Measurements from ENCODE around the gene CTCF.

The CTCF gene

DNA sequence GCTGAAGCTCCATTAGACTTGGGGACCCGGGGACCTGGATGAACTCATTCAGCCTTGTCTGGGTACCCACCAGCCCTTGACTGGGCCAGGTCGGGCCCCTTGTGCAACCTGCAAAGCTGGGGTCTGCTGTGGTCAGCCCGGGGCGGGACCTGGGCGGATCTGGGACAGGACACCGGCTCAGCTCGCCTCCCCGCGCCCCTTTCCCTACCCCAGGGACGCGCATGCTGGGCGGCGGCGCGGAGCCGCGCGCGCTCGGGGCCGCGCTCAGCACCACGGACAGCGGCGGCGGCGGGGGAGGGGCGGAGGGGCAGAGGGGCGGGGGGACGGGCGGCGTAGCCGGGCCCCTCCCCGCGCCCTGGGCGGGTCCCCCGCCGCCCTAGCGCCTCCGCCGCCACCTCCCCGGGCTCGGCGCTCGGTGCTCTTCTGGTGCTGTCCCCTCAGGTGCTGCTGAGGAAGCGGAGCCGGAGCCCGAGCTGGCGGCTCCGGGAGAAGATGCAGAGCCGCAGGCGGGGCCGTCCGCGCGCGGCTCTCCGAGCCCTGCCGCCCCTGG is 90.3 kb downstream of the CTCF start:
- no peak for DNase-seq (ENCODE audit: low read depth)

DNA sequence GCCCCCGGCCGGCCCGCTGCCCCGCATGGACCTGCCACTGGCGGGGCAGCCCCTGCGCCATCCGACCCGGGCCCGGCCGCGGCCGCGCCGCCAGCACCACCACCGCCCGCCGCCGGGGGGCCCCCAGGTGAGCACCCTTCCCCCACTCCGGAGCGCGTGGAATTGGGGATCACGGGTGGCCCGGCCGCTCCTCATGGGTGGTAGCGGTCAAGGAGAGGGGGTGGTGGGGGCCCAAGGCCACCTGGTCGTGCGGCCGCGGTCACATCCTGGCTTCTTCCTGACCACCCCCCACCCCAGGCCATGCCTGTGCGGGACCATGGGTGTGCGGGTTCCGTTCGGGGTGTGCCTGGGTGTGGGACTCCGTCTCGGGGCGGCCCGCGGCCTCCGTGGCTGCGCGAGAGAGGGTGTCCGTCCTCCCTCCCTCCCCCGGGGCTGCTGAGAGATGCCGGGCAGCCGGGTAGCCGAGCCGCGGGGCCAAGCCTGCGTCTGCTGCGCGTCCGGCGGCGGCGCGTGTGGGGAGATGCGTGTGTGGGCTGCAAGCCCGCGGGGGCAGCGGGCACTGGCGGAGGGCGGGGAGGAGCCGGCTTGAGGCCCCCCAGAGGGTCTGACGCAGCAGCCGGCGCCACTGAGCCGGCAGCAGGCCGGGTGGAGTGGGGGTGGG is 90.9 kb downstream of the CTCF start:
- DNase-seq (ENCODE audit: low read depth): no peak

- DNase-seq (ENCODE audit: low read depth): no peak
Observed at GRCh38 chr16:67653789-67654402, 91.6 kb downstream of the CTCF start.

- DNase-seq (ENCODE audit: low read depth): no peak
Observed at GRCh38 chr16:67654403-67654911, 92.1 kb downstream of the CTCF start.

DNA sequence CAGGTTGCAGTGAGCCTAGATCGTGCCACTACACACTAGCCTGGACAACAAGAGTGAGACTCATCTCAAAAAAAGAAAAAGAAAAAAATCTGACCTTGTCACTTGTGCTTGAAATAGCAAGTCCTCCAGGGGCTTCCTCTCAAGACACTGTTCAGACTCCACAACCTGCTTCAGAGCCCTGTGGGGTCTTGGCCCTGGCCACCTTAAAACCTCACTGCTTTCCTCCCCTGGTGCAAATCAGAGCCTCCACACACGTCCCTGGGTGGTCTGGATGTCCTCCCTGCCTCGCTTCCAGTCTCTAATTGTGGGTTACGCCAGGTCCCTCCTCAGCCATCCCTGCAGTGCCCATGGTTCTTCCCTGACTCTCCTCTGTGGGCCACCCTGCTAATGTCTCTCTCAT is 93.0 kb downstream of the CTCF start:
- DNase-seq (ENCODE audit: low read depth): no peak

- no peak for DNase-seq (ENCODE audit: low read depth)
Observed at GRCh38 chr16:67656344-67657016, 94.2 kb downstream of the CTCF start.

DNA sequence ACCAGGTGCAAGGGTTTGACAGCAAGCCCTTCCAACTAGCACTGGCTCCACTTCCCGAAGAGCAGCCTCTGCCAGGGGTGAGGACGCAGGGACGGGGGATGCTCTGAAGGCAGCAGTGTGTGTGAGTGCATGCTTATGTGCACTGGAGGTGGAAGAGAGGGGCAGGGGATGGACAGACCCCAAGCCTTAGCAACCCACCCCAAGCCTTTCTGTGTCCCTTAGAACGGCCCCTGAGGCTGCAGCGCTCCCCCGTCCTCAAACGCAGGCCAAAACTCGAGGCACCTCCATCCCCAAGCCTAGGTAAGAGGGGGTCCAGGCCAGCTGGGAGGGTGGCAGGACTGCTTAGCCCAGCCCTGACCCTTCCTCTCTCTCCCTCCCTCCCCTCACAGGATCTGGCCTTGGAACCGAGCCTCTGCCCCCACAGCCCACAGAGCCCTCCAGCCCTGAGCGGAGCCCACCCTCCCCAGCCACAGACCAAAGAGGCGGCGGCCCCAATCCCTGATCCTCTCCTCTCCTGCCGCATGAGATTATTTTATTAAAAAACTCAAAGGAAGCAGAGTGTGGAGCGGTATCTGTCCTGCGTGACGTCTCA is 94.8 kb downstream of the CTCF start:
- DNase-seq (ENCODE audit: low read depth): no peak

GRCh38 chr16:67657751-67658518 is 95.6 kb downstream of the CTCF start:
- DNase-seq (ENCODE audit: low read depth): no peak

- DNase-seq (ENCODE audit: low read depth): no peak
Observed at GRCh38 chr16:67658849-67659674, 96.7 kb downstream of the CTCF start.

- DNase-seq (ENCODE audit: low read depth): peak; percentile 92
Observed at GRCh38 chr16:67659675-67660563, 97.6 kb downstream of the CTCF start, which contains the start of gene ACD. TSS of gene ACD (minus strand) at chr16:67660260. CDS start at chr16:67660220, 40 bp downstream.

- DNase-seq (ENCODE audit: low read depth): peak; percentile 92
Observed at GRCh38 chr16:67660564-67661028, 98.3 kb downstream of the CTCF start, which contains the start of gene PARD6A. TSS of gene PARD6A (plus strand) at chr16:67660960. CDS start at chr16:67661039, 79 bp downstream.

GRCh38 chr16:67661101-67661761 is 98.9 kb downstream of the CTCF start:
- DNase-seq (ENCODE audit: low read depth): no peak

DNA sequence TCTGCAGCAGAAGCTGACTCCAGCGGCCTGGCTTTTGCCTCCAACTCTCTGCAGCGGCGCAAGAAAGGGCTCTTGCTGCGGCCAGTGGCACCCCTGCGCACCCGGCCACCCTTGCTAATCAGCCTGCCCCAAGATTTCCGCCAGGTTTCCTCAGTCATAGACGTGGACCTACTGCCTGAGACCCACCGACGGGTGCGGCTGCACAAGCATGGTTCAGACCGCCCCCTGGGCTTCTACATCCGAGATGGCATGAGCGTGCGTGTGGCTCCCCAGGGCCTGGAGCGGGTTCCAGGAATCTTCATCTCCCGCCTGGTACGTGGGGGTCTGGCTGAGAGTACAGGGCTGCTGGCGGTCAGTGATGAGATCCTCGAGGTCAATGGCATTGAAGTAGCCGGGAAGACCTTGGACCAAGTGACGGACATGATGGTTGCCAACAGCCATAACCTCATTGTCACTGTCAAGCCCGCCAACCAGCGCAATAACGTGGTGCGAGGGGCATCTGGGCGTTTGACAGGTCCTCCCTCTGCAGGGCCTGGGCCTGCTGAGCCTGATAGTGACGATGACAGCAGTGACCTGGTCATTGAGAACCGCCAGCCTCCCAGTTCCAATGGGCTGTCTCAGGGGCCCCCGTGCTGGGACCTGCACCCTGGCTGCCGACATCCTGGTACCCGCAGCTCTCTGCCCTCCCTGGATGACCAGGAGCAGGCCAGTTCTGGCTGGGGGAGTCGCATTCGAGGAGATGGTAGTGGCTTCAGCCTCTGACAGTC is 99.7 kb downstream of the CTCF start:
- DNase-seq (ENCODE audit: low read depth): no peak

DNA sequence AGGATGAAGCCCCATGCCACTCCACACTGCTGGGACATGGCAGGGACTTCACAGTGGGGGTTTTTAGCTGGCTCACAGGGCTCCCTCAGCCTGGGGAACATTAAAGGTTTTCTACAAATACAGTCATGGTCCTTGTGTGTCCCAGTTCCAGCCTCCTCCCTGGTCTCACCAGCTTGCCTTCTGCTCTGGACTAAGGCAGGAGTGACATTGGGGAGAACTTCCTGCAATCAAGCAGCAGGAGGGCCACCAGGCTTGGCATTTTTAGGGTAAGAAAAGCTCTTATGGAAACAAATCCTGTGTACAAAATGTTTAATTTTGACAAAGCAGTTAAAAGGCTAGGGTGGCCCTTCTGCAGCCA is 100.3 kb downstream of the CTCF start:
- no peak for DNase-seq (ENCODE audit: low read depth)

- DNase-seq (ENCODE audit: low read depth): no peak
Observed at GRCh38 chr16:67663151-67663876, 101.0 kb downstream of the CTCF start.

- DNase-seq (ENCODE audit: low read depth): no peak
Observed at GRCh38 chr16:67663877-67664222, 101.5 kb downstream of the CTCF start.

- DNase-seq (ENCODE audit: low read depth): no peak
Observed at GRCh38 chr16:67664258-67664657, 101.9 kb downstream of the CTCF start.

DNA sequence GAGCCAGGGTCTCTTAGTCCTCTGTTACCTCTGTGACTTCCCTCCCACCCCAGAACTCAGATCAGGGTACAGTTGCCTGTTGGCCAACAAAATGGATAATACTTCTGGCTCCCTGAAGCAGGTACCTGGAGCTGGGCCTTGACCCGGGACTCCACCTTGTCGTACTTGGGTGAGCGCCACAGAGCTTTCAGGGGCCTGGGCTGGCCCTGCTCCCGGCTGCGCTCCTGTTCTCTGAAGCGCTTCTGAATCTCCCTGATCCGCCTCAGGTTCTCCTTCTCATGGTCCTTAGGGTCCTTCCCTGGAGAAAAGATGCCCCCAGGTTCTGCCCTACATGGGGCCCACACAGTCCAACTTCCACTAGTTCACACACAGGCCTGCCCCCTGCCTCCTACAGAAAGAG is 102.5 kb downstream of the CTCF start:
- DNase-seq (ENCODE audit: low read depth): no peak

Measured in activated T-helper 1 cell treated with Interleukin-2 at 50 U/mL for 16 hours (primary cell).